Keratinocyte (primary cell): Measurements from ENCODE around the gene DHX34. TPM values are rescaled to one million over a fixed set of nuclear protein-coding genes. Genes with fewer than 3 reads are reported as not detected.

Source experiments
- DNase-seq: peaks from one replicate; pipeline ENCODE4 v3.0.0-alpha.2; 2011; ENCODE audit warnings: low read depth, missing footprints, low spot score
- FAIRE-seq: peaks from 2 replicates; lab custom pipeline; 2011; peaks lifted over from hg19 to GRCh38; lab: Jason Lieb, UNC
- H2AFZ ChIP-seq: 2 replicates; pipeline ENCODE4 v1.6.0; 2012; ENCODE audit warnings: low read length, control low read depth, inconsistent platforms; ENCODE audit not compliant: control insufficient read depth
- H3K27ac ChIP-seq: 2 replicates; pipeline ENCODE4 v1.5.1; 2011; ENCODE audit warnings: low read length; ENCODE audit not compliant: control insufficient read depth, insufficient read depth
- H3K27me3 ChIP-seq: 3 replicates; pipeline ENCODE4 v1.6.0; 2011; ENCODE audit warnings: low read length; ENCODE audit not compliant: control insufficient read depth, insufficient read depth; ENCODE audit errors: extremely low read depth
- H3K36me3 ChIP-seq, 2 experiments: 2 replicates in 1 of 2; 3 replicates in 1 of 2; pipeline ENCODE4 v1.5.1; 2011; ENCODE audit warnings: low read length in 2 of 2, mild to moderate bottlenecking in 1 of 2; ENCODE audit not compliant: control insufficient read depth in 2 of 2, insufficient read depth in 2 of 2; ENCODE audit errors: extremely low read depth in 1 of 2
- H3K4me1 ChIP-seq: 3 replicates; pipeline ENCODE4 v1.5.1; 2011; ENCODE audit warnings: low read length; ENCODE audit not compliant: control insufficient read depth, insufficient read depth; ENCODE audit errors: extremely low read depth
- H3K4me2 ChIP-seq: 3 replicates; pipeline ENCODE4 v1.6.0; 2011; ENCODE audit warnings: low read depth, low read length; ENCODE audit not compliant: control insufficient read depth, insufficient read depth; ENCODE audit errors: extremely low read depth
- H3K4me3 ChIP-seq, 3 experiments: fragments of 200-600 bp in 1 of 3; sonication (generic) in 1 of 3; 2 replicates in 2 of 3; 3 replicates in 1 of 3; pipeline ENCODE4 v1.5.1; 2011 to 2016; ENCODE audit warnings: low read length in 3 of 3, mild to moderate bottlenecking in 3 of 3, control low read depth in 2 of 3, inconsistent platforms in 1 of 3, low read depth in 1 of 3, mixed read lengths in 1 of 3, mixed run types in 1 of 3, moderate library complexity in 1 of 3; ENCODE audit not compliant: control insufficient read depth in 2 of 3, insufficient read depth in 2 of 3; ENCODE audit errors: extremely low read depth in 1 of 3
- H3K79me2 ChIP-seq: 2 replicates; pipeline ENCODE4 v1.6.0; 2012; ENCODE audit warnings: low read length; ENCODE audit not compliant: control insufficient read depth, insufficient read depth
- H3K9ac ChIP-seq: 3 replicates; pipeline ENCODE4 v1.6.0; 2011; ENCODE audit warnings: low read length; ENCODE audit not compliant: control insufficient read depth, insufficient read depth; ENCODE audit errors: extremely low read depth
- H3K9me1 ChIP-seq: 3 replicates; pipeline ENCODE4 v1.6.0; 2011; ENCODE audit warnings: low read length; ENCODE audit not compliant: control insufficient read depth, insufficient read depth; ENCODE audit errors: extremely low read depth
- H3K9me3 ChIP-seq: 2 replicates; pipeline ENCODE4 v1.5.1; 2012; ENCODE audit warnings: low read depth, low read length; ENCODE audit not compliant: control insufficient read depth
- H4K20me1 ChIP-seq: 3 replicates; pipeline ENCODE4 v1.6.0; 2011; ENCODE audit warnings: low read length; ENCODE audit not compliant: control insufficient read depth, insufficient read depth; ENCODE audit errors: extremely low read depth
- EZH2 ChIP-seq: IDR thresholded peaks from one replicate; pipeline ENCODE4 v1.6.1; 2012; ENCODE audit warnings: inconsistent platforms, mild to moderate bottlenecking, low read length, moderate library complexity
- dilution Hi-C: fragments of 300-500 bp; cut with MboI; formaldehyde crosslinking; loops from one replicate; pipeline ENCODE4 v1.7.0; 2020; ENCODE audit warnings: low sequenced_read_pairs; ENCODE audit not compliant: extremely low pct_ligation_motif_present
- polyA plus RNA-seq, 5 experiments: library from polyadenylated mRNA; depleted of rRNA in 3 of 5; stranded (reverse) in 3 of 5; stranded (forward) in 1 of 5; unstranded in 1 of 5; fragments of >200 nt; gene quantifications; 1 replicate in 1 of 5; 2 replicates in 3 of 5; 3 replicates in 1 of 5; pipeline versions ENCODE4 v1.2.1 to v1.2.3, GENCODE V29; 2011 to 2012; ENCODE audit warnings: missing spikeins in 2 of 5, low read depth in 1 of 5, low replicate concordance in 1 of 5
- TF ChIP-seq, protein P1 (sequence below), 3 experiments: IDR thresholded peaks in 1 of 3; conservative IDR thresholded peaks in 1 of 3; optimal IDR thresholded peaks in 1 of 3; 2 replicates in 2 of 3; 3 replicates in 1 of 3; pipeline versions ENCODE3 to v1.5.1; 2011; ENCODE audit warnings: low read length in 3 of 3, mild to moderate bottlenecking in 3 of 3, moderate library complexity in 2 of 3, control low read depth in 1 of 3, inconsistent platforms in 1 of 3; ENCODE audit not compliant: insufficient read depth in 2 of 3; ENCODE audit errors: extremely low read depth in 1 of 3

The DHX34 gene
- polyA plus RNA-seq, 1 donor (not counting 4 experiments of a cell fraction or from before 2014, with no cell fraction given), result 6.4 TPM

DNA sequence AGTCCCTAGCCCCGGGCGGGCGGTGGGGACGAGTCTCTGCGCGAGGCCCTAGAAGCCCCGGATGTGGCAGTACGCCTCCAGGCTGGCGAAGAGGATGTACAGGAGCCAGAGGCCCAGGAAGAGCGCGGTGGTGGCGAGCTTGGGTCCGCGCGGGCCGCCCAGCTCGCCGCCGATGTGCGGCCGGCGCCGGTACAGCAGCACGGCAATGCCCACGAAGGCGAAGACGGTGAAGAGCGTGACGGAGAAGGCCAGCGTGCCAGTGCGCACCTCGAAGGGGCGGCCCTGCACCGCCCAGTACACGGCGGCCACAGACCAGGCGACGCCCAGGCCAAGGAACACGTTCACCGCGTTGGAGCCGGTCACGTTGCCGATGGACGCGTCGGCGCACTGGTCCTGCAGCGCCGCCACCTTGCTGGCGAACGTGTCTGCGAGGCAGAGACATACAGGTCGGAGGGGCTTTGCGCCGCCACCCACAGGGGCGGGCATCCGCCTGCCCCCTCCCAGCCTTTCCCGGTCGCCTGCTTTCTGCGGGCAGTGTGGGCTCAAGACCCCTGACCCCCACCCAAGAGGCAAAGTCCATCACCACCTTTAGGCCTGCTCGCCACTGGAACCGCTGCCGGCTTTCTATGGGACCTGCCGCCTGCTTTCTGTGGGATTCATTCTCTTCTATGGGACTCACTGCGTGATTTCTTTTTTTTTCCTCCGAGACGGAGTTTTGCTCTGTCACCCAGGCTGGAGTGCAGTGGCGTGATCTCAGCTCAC, 81.1 kb downstream of the DHX34 start:
- Histone ChIP-seq H3K9ac (no peak overlapping the region), H4K20me1 (no peaks in the 10 kb centered on the region), H3K4me1 (peaks cover 13% of the 10 kb centered on the region), H3K27ac (no peak overlapping the region), H3K9me3 (no peaks in the 10 kb centered on the region), H3K27me3 (peaks cover 7% of the 10 kb centered on the region), H3K4me2 (peak overlapping the region; percentile 62), H3K36me3 (no peaks in the 10 kb centered on the region), H2AFZ (peak overlapping the region; percentile 80), H3K79me2 (no peaks in the 10 kb centered on the region), H3K9me1 (no peaks in the 10 kb centered on the region), H3K4me3 (peak overlapping the region in 1 of 3 experiments; percentile 46)
- dilution Hi-C loops, result no loop called here
- no peak for FAIRE-seq
- TF ChIP-seq EZH2, result no peak
- TF ChIP-seq, protein P1, sequence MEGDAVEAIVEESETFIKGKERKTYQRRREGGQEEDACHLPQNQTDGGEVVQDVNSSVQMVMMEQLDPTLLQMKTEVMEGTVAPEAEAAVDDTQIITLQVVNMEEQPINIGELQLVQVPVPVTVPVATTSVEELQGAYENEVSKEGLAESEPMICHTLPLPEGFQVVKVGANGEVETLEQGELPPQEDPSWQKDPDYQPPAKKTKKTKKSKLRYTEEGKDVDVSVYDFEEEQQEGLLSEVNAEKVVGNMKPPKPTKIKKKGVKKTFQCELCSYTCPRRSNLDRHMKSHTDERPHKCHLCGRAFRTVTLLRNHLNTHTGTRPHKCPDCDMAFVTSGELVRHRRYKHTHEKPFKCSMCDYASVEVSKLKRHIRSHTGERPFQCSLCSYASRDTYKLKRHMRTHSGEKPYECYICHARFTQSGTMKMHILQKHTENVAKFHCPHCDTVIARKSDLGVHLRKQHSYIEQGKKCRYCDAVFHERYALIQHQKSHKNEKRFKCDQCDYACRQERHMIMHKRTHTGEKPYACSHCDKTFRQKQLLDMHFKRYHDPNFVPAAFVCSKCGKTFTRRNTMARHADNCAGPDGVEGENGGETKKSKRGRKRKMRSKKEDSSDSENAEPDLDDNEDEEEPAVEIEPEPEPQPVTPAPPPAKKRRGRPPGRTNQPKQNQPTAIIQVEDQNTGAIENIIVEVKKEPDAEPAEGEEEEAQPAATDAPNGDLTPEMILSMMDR (optimal IDR thresholded peaks at IDR 0.05 in 1 of 3, IDR thresholded peaks at IDR 0.05 in 1 of 3, conservative IDR thresholded peaks at IDR 0.05 in 1 of 3; ENCODE audit: extremely low read depth in 1 of 3, insufficient read depth in 2 of 3, low read length in 3 of 3), result peak in 2 of 3 experiments; percentile 34 to 60
- DNase-seq, result no peak

DNA sequence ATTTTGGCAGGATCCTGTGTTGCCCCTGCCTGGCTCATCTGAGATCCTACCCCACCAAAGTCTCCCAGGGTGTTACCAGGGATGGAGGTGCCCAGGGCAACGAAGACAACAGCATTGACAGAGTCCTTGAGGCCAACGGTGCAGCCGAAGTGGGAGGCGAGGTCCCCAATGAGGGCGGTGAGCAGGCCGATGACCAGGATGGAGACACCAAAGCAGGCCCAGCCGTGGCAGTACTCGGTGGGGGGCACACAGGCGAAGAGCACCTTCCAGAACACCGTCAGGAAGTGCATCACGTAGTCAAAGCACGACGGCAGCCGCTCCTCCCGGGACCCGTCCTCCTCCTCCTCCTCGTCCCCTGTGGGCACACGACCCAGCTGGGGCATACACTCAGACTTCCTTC, 83.0 kb downstream of the DHX34 start:
- TF ChIP-seq EZH2, result no peak
- TF ChIP-seq, protein P1 (optimal IDR thresholded peaks at IDR 0.05 in 1 of 3, IDR thresholded peaks at IDR 0.05 in 1 of 3, conservative IDR thresholded peaks at IDR 0.05 in 1 of 3; ENCODE audit: extremely low read depth in 1 of 3, insufficient read depth in 2 of 3, low read length in 3 of 3), result no peak
- no peak overlapping the region for H3K4me3 ChIP-seq
- no peak overlapping the region for H3K27ac ChIP-seq
- peaks cover 13% of the 10 kb centered on the region for H3K4me1 ChIP-seq
- no peak overlapping the region for H3K4me2 ChIP-seq
- DNase-seq (no peak), FAIRE-seq (no peak)
- no peaks in the 10 kb centered on the region for H3K9me3 ChIP-seq
- no peaks in the 10 kb centered on the region for H3K36me3 ChIP-seq
- H4K20me1 ChIP-seq, result no peaks in the 10 kb centered on the region
- no peak overlapping the region for H2AFZ ChIP-seq
- peaks cover 7% of the 10 kb centered on the region for H3K27me3 ChIP-seq
- H3K9me1 ChIP-seq, result no peaks in the 10 kb centered on the region
- no peaks in the 10 kb centered on the region for H3K79me2 ChIP-seq
- dilution Hi-C loops, result no loop called here
- H3K9ac ChIP-seq, result no peak overlapping the region

Other genes with a start within 250 kb of the DHX34 start
- 2.9 to 12.6 TPM (median 5.6 TPM) in 3 replicates for gene ZC3H4, start 235.5 kb upstream of the DHX34 start, polyA plus RNA-seq
- gene SAE1, start 218.5 kb upstream of the DHX34 start, polyA plus RNA-seq, result 58.7 to 107 TPM (median 102 TPM) in 3 replicates
- gene BBC3, start 118.1 kb upstream of the DHX34 start, polyA plus RNA-seq, result 0.60 to 1.1 TPM (median 0.89 TPM) in 3 replicates
- gene CCDC9, start 92.8 kb upstream of the DHX34 start, polyA plus RNA-seq, result 2.2 to 3.8 TPM (median 2.8 TPM) in 3 replicates
- 0.35 to 0.68 TPM (median 0.50 TPM) in 3 replicates for gene INAFM1, start 74.4 kb upstream of the DHX34 start, polyA plus RNA-seq
- gene C5AR1, start 39.5 kb upstream of the DHX34 start, polyA plus RNA-seq, result 0.15 to 0.63 TPM (median 0.42 TPM) in 3 replicates
- gene C5AR2, start 17.1 kb upstream of the DHX34 start, polyA plus RNA-seq, result 0.01 TPM in 1 of 3 replicates, not detected in the others
- gene MEIS3, start 70.2 kb downstream of the DHX34 start, polyA plus RNA-seq, result 1.7 to 4.3 TPM (median 3.0 TPM) in 3 replicates
- 0.03 to 0.17 TPM (median 0.04 TPM) in 3 replicates for gene SLC8A2, start 122.6 kb downstream of the DHX34 start, polyA plus RNA-seq
- 7.0 to 10.2 TPM (median 7.3 TPM) in 3 replicates for gene KPTN, start 134.9 kb downstream of the DHX34 start, polyA plus RNA-seq
- 89.0 to 109 TPM (median 99.8 TPM) in 3 replicates for gene NAPA, start 165.7 kb downstream of the DHX34 start, polyA plus RNA-seq
- not detected in 3 replicates for gene ZNF541, start 223.8 kb downstream of the DHX34 start, polyA plus RNA-seq